Measurements from ENCODE around the gene NPR1.

DNA sequence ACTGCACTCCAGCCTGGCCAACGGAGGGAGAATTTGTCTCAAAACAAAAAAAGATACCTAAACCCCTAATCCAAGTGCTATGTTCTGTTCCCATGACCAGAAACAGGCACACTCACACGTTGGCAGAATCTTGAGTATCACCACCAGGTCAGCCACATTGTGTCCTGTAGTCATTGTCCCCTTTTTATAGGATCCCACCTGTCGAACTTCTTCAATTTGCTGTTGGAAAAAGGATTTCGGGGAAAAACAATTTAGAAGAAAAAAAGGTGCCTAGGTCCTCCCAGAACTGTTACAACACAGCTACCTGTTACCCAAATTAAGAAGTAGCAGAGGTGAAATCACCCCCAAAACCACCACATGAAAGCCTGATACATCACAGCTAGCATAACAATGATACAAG, 11.0 kb upstream of the NPR1 start:
- TF ChIP-seq, protein P1, sequence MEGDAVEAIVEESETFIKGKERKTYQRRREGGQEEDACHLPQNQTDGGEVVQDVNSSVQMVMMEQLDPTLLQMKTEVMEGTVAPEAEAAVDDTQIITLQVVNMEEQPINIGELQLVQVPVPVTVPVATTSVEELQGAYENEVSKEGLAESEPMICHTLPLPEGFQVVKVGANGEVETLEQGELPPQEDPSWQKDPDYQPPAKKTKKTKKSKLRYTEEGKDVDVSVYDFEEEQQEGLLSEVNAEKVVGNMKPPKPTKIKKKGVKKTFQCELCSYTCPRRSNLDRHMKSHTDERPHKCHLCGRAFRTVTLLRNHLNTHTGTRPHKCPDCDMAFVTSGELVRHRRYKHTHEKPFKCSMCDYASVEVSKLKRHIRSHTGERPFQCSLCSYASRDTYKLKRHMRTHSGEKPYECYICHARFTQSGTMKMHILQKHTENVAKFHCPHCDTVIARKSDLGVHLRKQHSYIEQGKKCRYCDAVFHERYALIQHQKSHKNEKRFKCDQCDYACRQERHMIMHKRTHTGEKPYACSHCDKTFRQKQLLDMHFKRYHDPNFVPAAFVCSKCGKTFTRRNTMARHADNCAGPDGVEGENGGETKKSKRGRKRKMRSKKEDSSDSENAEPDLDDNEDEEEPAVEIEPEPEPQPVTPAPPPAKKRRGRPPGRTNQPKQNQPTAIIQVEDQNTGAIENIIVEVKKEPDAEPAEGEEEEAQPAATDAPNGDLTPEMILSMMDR (conservative IDR thresholded peaks at IDR 0.05; ENCODE audit: low read depth, low read length) = no peak
- TF ChIP-seq EZH2 (IDR thresholded peaks at IDR 0.05; ENCODE audit: borderline replicate concordance, low read depth, low read length, poor library complexity, severe bottlenecking) = no peak
